Globus pallidus (tissue), 1 donor: Measurements from ENCODE around the gene IL1R2.

Experiments
- DNase-seq: peaks from one replicate; pipeline ENCODE4 v3.0.0-alpha.2; 2015; ENCODE audit warnings: low spot score

IL1R2 gene

GRCh38 chr2:102043560-102043959 is 51.8 kb downstream of the IL1R2 start:
- DNase-seq: no peak

- no peak for DNase-seq
These were observed 52.6 kb downstream of the IL1R2 start for GRCh38 chr2:102044235-102044896.

GRCh38 chr2:102044967-102045489 is 53.3 kb downstream of the IL1R2 start:
- DNase-seq: no peak

GRCh38 chr2:102045697-102046096 is 53.9 kb downstream of the IL1R2 start:
- no peak for DNase-seq

GRCh38 chr2:102046135-102046986 is 54.6 kb downstream of the IL1R2 start:
- DNase-seq: no peak

- no peak for DNase-seq
These were observed 56.7 kb downstream of the IL1R2 start for GRCh38 chr2:102048465-102048864.

GRCh38 chr2:102049756-102050443 is 58.1 kb downstream of the IL1R2 start:
- DNase-seq: peak; percentile 29

- DNase-seq: peak; percentile 65
These were observed 59.2 kb downstream of the IL1R2 start for GRCh38 chr2:102050854-102051391.

GRCh38 chr2:102051692-102052277 is 60.0 kb downstream of the IL1R2 start:
- no peak for DNase-seq

- no peak for DNase-seq
These were observed 60.6 kb downstream of the IL1R2 start for GRCh38 chr2:102052365-102052764.

- no peak for DNase-seq
These were observed 61.3 kb downstream of the IL1R2 start for GRCh38 chr2:102053096-102053495.

GRCh38 chr2:102055346-102055990 is 63.7 kb downstream of the IL1R2 start:
- no peak for DNase-seq

- no peak for DNase-seq
These were observed 64.4 kb downstream of the IL1R2 start for GRCh38 chr2:102056079-102056581.

GRCh38 chr2:102057502-102058292 is 65.9 kb downstream of the IL1R2 start:
- DNase-seq: no peak

GRCh38 chr2:102058293-102058833 is 66.6 kb downstream of the IL1R2 start:
- no peak for DNase-seq

- no peak for DNase-seq
These were observed 67.4 kb downstream of the IL1R2 start for GRCh38 chr2:102059151-102059550.

GRCh38 chr2:102060047-102060446 is 68.3 kb downstream of the IL1R2 start:
- no peak for DNase-seq

GRCh38 chr2:102060792-102061191 is 69.0 kb downstream of the IL1R2 start:
- DNase-seq: no peak

GRCh38 chr2:102061286-102061699 is 69.5 kb downstream of the IL1R2 start:
- no peak for DNase-seq
